Kidney (tissue), 14 donors: ENCODE data around the gene CDH9. TPM values are rescaled to one million over a fixed set of nuclear protein-coding genes. Genes with fewer than 3 reads are reported as not detected.

ENCODE experiments used
- DNase-seq, 5 donors: peaks; one replicate each; pipeline ENCODE4 v3.0.0-alpha.2; 2013 to 2020
- FAIRE-seq: peaks from 2 replicates; lab custom pipeline; 2012; peaks lifted over from hg19 to GRCh38; lab: Jason Lieb, UNC
- H3K27ac ChIP-seq, 2 donors: one replicate each; pipeline ENCODE4 v1.7.0; 2013; ENCODE audit warnings: low read depth in 2 of 2, low read length in 2 of 2, inconsistent platforms in 1 of 2
- H3K27me3 ChIP-seq: one replicate; pipeline ENCODE4 v1.7.1; 2013; ENCODE audit warnings: low read length, inconsistent platforms; ENCODE audit not compliant: control insufficient read depth, insufficient read depth
- H3K36me3 ChIP-seq, 3 donors: one replicate each; pipeline versions ENCODE4 v1.7.0 to v1.7.1; 2013; ENCODE audit warnings: low read length in 3 of 3, control low read depth in 1 of 3, inconsistent platforms in 1 of 3; ENCODE audit not compliant: insufficient read depth in 3 of 3, control insufficient read depth in 2 of 3
- H3K4me1 ChIP-seq, 3 donors: one replicate each; pipeline versions ENCODE4 v1.7.0 to v1.7.1; 2013; ENCODE audit warnings: low read length in 3 of 3, inconsistent platforms in 1 of 3, low read depth in 1 of 3; ENCODE audit not compliant: control insufficient read depth in 2 of 3, insufficient read depth in 2 of 3
- H3K4me3 ChIP-seq, 3 donors: one replicate each; pipeline versions ENCODE4 v1.7.0 to v1.8.1; 2013; ENCODE audit warnings: low read length in 3 of 3, control low read depth in 1 of 3, inconsistent platforms in 1 of 3
- H3K9ac ChIP-seq, 3 donors: one replicate each; pipeline versions ENCODE4 v1.7.0 to v1.7.1; 2013; ENCODE audit warnings: low read length in 3 of 3, control low read depth in 1 of 3, inconsistent platforms in 1 of 3
- H3K9me3 ChIP-seq, 3 donors: one replicate each; pipeline versions ENCODE4 v1.7.0 to v1.7.1; 2013; ENCODE audit warnings: low read length in 3 of 3, control low read depth in 1 of 3, inconsistent platforms in 1 of 3; ENCODE audit not compliant: control insufficient read depth in 2 of 3, insufficient read depth in 1 of 3
- intact Hi-C: fragments of 100-400 bp; cut with DNase I; formaldehyde crosslinking; loops from one replicate; pipeline ENCODE4 v1.11.1; 2022
- polyA plus RNA-seq: library from polyadenylated mRNA; stranded (reverse); fragments of 350-450 nt; fragmentation: Illumina TruSeq; extraction: RNeasy Lipid Tissue Mini Kit (QIAGEN cat#74804); gene quantifications from one replicate; pipeline ENCODE4 v1.2.3, GENCODE V29; 2014; ENCODE audit warnings: low read depth, low replicate concordance; ENCODE audit not compliant: insufficient read depth
- total RNA-seq: library from RNA; stranded (reverse); fragmentation: NEBNext Ultra II Directional; extraction: Animal tissue kit (Norgen Biotek cat#: 25700); gene quantifications from one replicate; pipeline ENCODE4 v1.2.1, GENCODE V29; 2021
- TF ChIP-seq, protein P1 (sequence below): IDR thresholded peaks from 3 replicates; pipeline ENCODE4 v1.5.1; 2012; ENCODE audit warnings: mild to moderate bottlenecking, moderate library complexity, borderline replicate concordance; ENCODE audit not compliant: insufficient read depth; ENCODE audit errors: extremely low read depth
- donor health status: control.
- donor health status: control.
- donor health status: control.
- donor health status: control.
- donor health status: control.
- donor health status: DM: yes; HTN: yes; CAD: no.
- donor health status: Normal renal cell carcinoma (clear cell type).

The CDH9 gene
- total and polyA plus RNA-seq, 2 donors from 2014 or later: 1.7 to 2.1 TPM

- Histone ChIP-seq H3K4me3 (no peak overlapping the region), H3K27me3 (no peaks in the 10 kb centered on the region), H3K36me3 (no peaks in the 10 kb centered on the region), H3K27ac (no peak overlapping the region), H3K9ac (no peak overlapping the region), H3K4me1 (no peaks in the 10 kb centered on the region), H3K9me3 (no peaks in the 10 kb centered on the region)
- intact Hi-C loops: no loop called here
- FAIRE-seq (no peak), DNase-seq (no peak)
- TF ChIP-seq, protein P1, sequence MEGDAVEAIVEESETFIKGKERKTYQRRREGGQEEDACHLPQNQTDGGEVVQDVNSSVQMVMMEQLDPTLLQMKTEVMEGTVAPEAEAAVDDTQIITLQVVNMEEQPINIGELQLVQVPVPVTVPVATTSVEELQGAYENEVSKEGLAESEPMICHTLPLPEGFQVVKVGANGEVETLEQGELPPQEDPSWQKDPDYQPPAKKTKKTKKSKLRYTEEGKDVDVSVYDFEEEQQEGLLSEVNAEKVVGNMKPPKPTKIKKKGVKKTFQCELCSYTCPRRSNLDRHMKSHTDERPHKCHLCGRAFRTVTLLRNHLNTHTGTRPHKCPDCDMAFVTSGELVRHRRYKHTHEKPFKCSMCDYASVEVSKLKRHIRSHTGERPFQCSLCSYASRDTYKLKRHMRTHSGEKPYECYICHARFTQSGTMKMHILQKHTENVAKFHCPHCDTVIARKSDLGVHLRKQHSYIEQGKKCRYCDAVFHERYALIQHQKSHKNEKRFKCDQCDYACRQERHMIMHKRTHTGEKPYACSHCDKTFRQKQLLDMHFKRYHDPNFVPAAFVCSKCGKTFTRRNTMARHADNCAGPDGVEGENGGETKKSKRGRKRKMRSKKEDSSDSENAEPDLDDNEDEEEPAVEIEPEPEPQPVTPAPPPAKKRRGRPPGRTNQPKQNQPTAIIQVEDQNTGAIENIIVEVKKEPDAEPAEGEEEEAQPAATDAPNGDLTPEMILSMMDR: no peak
Observed at GRCh38 chr5:27034565-27034964, 3.8 kb downstream of the CDH9 start.

DNA sequence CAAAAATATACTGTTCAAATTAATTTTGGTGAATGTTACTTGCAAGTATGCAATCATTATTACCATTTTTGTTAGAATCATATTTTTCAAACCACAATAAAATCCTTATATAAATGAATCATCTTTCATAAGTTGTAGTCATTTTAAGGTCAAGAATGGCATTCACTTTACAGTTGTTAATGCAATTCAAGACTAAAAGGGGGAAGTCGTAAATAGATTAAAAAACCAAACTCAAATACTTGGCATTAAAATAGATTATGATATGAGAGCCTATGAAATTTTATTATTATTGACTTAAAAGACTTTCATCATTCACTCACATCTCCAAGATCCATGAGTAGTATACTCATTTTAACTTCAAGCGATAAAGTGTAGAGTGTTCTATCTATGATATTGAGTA lies 11.6 kb downstream of the CDH9 start:
- Histone ChIP-seq H3K4me3 (no peak overlapping the region), H3K27ac (no peak overlapping the region), H3K36me3 (no peaks in the 10 kb centered on the region), H3K4me1 (no peaks in the 10 kb centered on the region), H3K9me3 (no peaks in the 10 kb centered on the region), H3K27me3 (no peaks in the 10 kb centered on the region), H3K9ac (no peak overlapping the region)
- TF ChIP-seq, protein P1: no peak
- DNase-seq (no peak), FAIRE-seq (no peak)
- intact Hi-C loops: no loop called here

- H3K36me3 ChIP-seq: no peaks in the 10 kb centered on the region
- TF ChIP-seq, protein P1: no peak
- H3K27me3 ChIP-seq: no peaks in the 10 kb centered on the region
- H3K27ac ChIP-seq: no peak overlapping the region
- H3K9me3 ChIP-seq: no peaks in the 10 kb centered on the region
- intact Hi-C loops: no loop called here
- no peaks in the 10 kb centered on the region for H3K4me1 ChIP-seq
- H3K9ac ChIP-seq: no peak overlapping the region
- no peak for FAIRE-seq
- no peak overlapping the region for H3K4me3 ChIP-seq
- no peak for DNase-seq
Observed at GRCh38 chr5:27026063-27026462, 12.3 kb downstream of the CDH9 start.

GRCh38 chr5:27021471-27021870 lies 16.9 kb downstream of the CDH9 start:
- no peaks in the 10 kb centered on the region for H3K27me3 ChIP-seq
- H3K9me3 ChIP-seq: no peaks in the 10 kb centered on the region
- H3K4me3 ChIP-seq: no peak overlapping the region
- FAIRE-seq (no peak), DNase-seq (no peak)
- no peak overlapping the region for H3K27ac ChIP-seq
- no peaks in the 10 kb centered on the region for H3K4me1 ChIP-seq
- no peak overlapping the region for H3K9ac ChIP-seq
- H3K36me3 ChIP-seq: no peaks in the 10 kb centered on the region
- intact Hi-C loops: no loop called here
- TF ChIP-seq, protein P1: no peak
